Nephron (organoid): Measurements from ENCODE around the gene BABAM2.

Experiments used
- H3K27ac Mint-ChIP-seq, 3 experiments: 2 replicates each; pipeline ENCODE4 v1.8.0; 2020; ENCODE audit warnings: mixed read lengths in 3 of 3, mild to moderate bottlenecking in 2 of 3, moderate library complexity in 1 of 3
- H3K27me3 Mint-ChIP-seq: 2 replicates; pipeline ENCODE4 v1.8.0; 2021; ENCODE audit warnings: low read depth, mild to moderate bottlenecking, moderate library complexity, mixed read lengths
- H3K36me3 Mint-ChIP-seq: 2 replicates; pipeline ENCODE4 v1.8.0; 2020; ENCODE audit warnings: low read depth, mixed read lengths
- H3K4me1 Mint-ChIP-seq: 2 replicates; pipeline ENCODE4 v1.8.0; 2020; ENCODE audit warnings: mixed read lengths
- H3K4me3 Mint-ChIP-seq, 3 experiments: 2 replicates each; pipeline ENCODE4 v1.8.0; 2020; ENCODE audit warnings: mild to moderate bottlenecking in 3 of 3, mixed read lengths in 3 of 3, moderate library complexity in 2 of 3
- H3K9me3 Mint-ChIP-seq: 2 replicates; pipeline ENCODE4 v1.8.0; 2020; ENCODE audit warnings: mixed read lengths
- CTCF ChIP-seq, 3 experiments: fragments of 200-600 bp; sonication (generic); IDR thresholded peaks; one replicate each; pipeline ENCODE4 v1.5.0; 2021; ENCODE audit warnings: antibody characterized with exemption in 3 of 3; ENCODE audit not compliant: unreplicated experiment in 3 of 3

BABAM2 gene

GRCh38 chr2:28280619-28281018 lies 390.1 kb downstream of the BABAM2 start:
- Mint-ChIP-seq H3K9me3 (no peaks in the 10 kb centered on the region), H3K4me3 (no peak overlapping the region), H3K36me3 (no peaks in the 10 kb centered on the region), H3K4me1 (peaks cover 9% of the 10 kb centered on the region), H3K27me3 (peaks cover 3% of the 10 kb centered on the region), H3K27ac (peak overlapping the region; percentile 38 to 96 (median 67))
- no peak for TF ChIP-seq CTCF (IDR thresholded peaks at IDR 0.05; ENCODE audit: unreplicated experiment in 3 of 3)

GRCh38 chr2:28281739-28282138 lies 391.2 kb downstream of the BABAM2 start:
- no peak overlapping the region for H3K4me3 Mint-ChIP-seq
- H3K27me3 Mint-ChIP-seq: peaks cover 3% of the 10 kb centered on the region
- H3K4me1 Mint-ChIP-seq: peaks cover 4% of the 10 kb centered on the region
- H3K36me3 Mint-ChIP-seq: no peaks in the 10 kb centered on the region
- no peaks in the 10 kb centered on the region for H3K9me3 Mint-ChIP-seq
- no peak for TF ChIP-seq CTCF (IDR thresholded peaks at IDR 0.05; ENCODE audit: unreplicated experiment in 3 of 3)
- H3K27ac Mint-ChIP-seq: peak overlapping the region in 2 of 3 experiments; percentile 67 to 96

GRCh38 chr2:28282248-28282647 lies 391.7 kb downstream of the BABAM2 start:
- Mint-ChIP-seq H3K4me1 (peaks cover 4% of the 10 kb centered on the region), H3K27ac (peak overlapping the region in 1 of 3 experiments; percentile 96), H3K4me3 (no peak overlapping the region), H3K9me3 (no peaks in the 10 kb centered on the region), H3K36me3 (no peaks in the 10 kb centered on the region), H3K27me3 (peaks cover 3% of the 10 kb centered on the region)
- TF ChIP-seq CTCF (IDR thresholded peaks at IDR 0.05; ENCODE audit: unreplicated experiment in 3 of 3): no peak

- Mint-ChIP-seq H3K9me3 (no peaks in the 10 kb centered on the region), H3K27me3 (peaks cover 3% of the 10 kb centered on the region), H3K36me3 (no peaks in the 10 kb centered on the region), H3K4me1 (peaks cover 4% of the 10 kb centered on the region), H3K27ac (peak overlapping the region in 2 of 3 experiments; percentile 15 to 37), H3K4me3 (no peak overlapping the region)
- TF ChIP-seq CTCF (IDR thresholded peaks at IDR 0.05; ENCODE audit: unreplicated experiment in 3 of 3): no peak
These were observed 392.5 kb downstream of the BABAM2 start for GRCh38 chr2:28282861-28283646.

GRCh38 chr2:28283861-28284260 lies 393.3 kb downstream of the BABAM2 start:
- H3K4me1 Mint-ChIP-seq: peaks cover 4% of the 10 kb centered on the region
- no peak overlapping the region for H3K27ac Mint-ChIP-seq
- no peak overlapping the region for H3K4me3 Mint-ChIP-seq
- no peaks in the 10 kb centered on the region for H3K36me3 Mint-ChIP-seq
- no peaks in the 10 kb centered on the region for H3K9me3 Mint-ChIP-seq
- no peaks in the 10 kb centered on the region for H3K27me3 Mint-ChIP-seq
- no peak for TF ChIP-seq CTCF (IDR thresholded peaks at IDR 0.05; ENCODE audit: unreplicated experiment in 3 of 3)

GRCh38 chr2:28286678-28287077 lies 396.1 kb downstream of the BABAM2 start:
- Mint-ChIP-seq H3K27me3 (no peaks in the 10 kb centered on the region), H3K36me3 (no peaks in the 10 kb centered on the region), H3K9me3 (no peaks in the 10 kb centered on the region), H3K4me1 (no peaks in the 10 kb centered on the region), H3K4me3 (no peak overlapping the region), H3K27ac (peak overlapping the region; percentile 10 to 66 (median 49))
- TF ChIP-seq CTCF (IDR thresholded peaks at IDR 0.05; ENCODE audit: unreplicated experiment in 3 of 3): no peak
